Mammary epithelial cell (primary cell): ENCODE data around the gene KCNQ1.

ENCODE experiments used
- EZH2 ChIP-seq: IDR thresholded peaks from 2 replicates; pipeline ENCODE4 v1.6.1; 2012; ENCODE audit warnings: low read length, inconsistent platforms, borderline replicate concordance
- TF ChIP-seq, protein P1 (sequence below), 2 donors: IDR thresholded peaks in 1 of 2; conservative IDR thresholded peaks in 1 of 2; 2 replicates each; pipeline ENCODE4 v1.5.1; 2011 to 2012; ENCODE audit warnings: inconsistent platforms in 2 of 2, low read length in 2 of 2, mild to moderate bottlenecking in 2 of 2, control low read depth in 1 of 2, low read depth in 1 of 2; ENCODE audit not compliant: insufficient read depth in 1 of 2; ENCODE audit errors: extremely low read depth in 1 of 2

DNA sequence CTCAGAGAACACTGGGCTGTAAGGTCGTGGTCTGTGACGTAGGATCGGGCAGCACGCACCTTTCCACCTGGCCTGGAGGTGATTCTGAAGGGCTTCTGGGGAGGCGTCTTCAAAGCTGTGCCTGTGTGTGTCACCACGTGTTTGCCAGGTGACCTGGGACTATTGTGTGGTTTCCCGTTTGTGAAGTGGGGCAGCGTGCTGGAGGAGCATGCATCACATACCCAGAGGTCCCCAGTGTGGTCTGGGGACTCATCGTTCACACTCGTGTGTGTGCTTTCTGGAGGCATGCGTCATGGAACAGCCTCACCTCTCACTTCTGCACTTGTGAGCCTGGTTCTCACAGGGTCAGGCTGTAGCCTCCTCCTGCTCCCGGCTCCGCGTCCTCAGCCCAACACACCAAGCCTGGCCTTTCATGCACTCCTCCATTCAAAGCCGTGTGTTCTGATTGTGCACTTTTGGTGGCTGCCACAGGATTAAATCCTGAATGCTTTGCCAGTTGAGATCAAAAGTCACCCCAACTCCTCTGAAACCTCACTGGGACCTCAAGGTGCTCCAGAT, 148.7 kb downstream of the KCNQ1 start:
- TF ChIP-seq, protein P1, sequence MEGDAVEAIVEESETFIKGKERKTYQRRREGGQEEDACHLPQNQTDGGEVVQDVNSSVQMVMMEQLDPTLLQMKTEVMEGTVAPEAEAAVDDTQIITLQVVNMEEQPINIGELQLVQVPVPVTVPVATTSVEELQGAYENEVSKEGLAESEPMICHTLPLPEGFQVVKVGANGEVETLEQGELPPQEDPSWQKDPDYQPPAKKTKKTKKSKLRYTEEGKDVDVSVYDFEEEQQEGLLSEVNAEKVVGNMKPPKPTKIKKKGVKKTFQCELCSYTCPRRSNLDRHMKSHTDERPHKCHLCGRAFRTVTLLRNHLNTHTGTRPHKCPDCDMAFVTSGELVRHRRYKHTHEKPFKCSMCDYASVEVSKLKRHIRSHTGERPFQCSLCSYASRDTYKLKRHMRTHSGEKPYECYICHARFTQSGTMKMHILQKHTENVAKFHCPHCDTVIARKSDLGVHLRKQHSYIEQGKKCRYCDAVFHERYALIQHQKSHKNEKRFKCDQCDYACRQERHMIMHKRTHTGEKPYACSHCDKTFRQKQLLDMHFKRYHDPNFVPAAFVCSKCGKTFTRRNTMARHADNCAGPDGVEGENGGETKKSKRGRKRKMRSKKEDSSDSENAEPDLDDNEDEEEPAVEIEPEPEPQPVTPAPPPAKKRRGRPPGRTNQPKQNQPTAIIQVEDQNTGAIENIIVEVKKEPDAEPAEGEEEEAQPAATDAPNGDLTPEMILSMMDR (conservative IDR thresholded peaks at IDR 0.05 in 1 of 2, IDR thresholded peaks at IDR 0.05 in 1 of 2; ENCODE audit: extremely low read depth in 1 of 2, insufficient read depth in 1 of 2, low read depth in 1 of 2, low read length in 2 of 2), result no peak
- TF ChIP-seq EZH2, result no peak
